ENCODE data around the gene ETV3L.

ETV3L gene

DNA sequence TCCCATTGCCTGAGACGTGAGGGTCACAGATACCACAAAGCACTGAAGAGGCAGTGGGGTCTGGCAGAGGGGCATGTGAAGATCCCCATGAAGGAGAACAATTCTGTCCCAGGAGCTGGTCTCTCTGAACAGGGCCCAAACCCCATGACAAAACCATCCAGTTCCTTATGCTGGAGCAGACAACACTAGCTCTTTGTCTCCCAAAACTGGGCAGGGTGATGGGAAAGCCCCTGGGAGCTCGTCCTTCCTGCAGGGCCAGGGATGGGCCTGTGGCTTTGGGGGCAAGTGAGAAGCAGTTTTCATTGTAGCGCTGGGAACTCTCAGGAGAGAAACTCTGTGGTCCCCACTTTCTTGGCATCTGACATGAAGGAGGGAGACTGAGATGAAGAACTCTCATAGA lies 8.8 kb downstream of the ETV3L start:
- TF ChIP-seq, protein P1, sequence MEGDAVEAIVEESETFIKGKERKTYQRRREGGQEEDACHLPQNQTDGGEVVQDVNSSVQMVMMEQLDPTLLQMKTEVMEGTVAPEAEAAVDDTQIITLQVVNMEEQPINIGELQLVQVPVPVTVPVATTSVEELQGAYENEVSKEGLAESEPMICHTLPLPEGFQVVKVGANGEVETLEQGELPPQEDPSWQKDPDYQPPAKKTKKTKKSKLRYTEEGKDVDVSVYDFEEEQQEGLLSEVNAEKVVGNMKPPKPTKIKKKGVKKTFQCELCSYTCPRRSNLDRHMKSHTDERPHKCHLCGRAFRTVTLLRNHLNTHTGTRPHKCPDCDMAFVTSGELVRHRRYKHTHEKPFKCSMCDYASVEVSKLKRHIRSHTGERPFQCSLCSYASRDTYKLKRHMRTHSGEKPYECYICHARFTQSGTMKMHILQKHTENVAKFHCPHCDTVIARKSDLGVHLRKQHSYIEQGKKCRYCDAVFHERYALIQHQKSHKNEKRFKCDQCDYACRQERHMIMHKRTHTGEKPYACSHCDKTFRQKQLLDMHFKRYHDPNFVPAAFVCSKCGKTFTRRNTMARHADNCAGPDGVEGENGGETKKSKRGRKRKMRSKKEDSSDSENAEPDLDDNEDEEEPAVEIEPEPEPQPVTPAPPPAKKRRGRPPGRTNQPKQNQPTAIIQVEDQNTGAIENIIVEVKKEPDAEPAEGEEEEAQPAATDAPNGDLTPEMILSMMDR (IDR thresholded peaks at IDR 0.05; ENCODE audit: insufficient read depth, low read length, poor library complexity, severe bottlenecking): no peak
- H3K27me3 ChIP-seq (replicated peaks; ENCODE audit: control insufficient read depth, insufficient read depth, low read length): no peaks in the 10 kb centered on the region
- DNase-seq (ENCODE audit: extremely low read depth, insufficient read length): no peak
- no peaks in the 10 kb centered on the region for H3K36me3 ChIP-seq (ENCODE audit: control insufficient read depth, insufficient read depth, low read length)
- no peak overlapping the region for H3K4me3 ChIP-seq (replicated peaks; ENCODE audit: low read depth, low read length)

DNA sequence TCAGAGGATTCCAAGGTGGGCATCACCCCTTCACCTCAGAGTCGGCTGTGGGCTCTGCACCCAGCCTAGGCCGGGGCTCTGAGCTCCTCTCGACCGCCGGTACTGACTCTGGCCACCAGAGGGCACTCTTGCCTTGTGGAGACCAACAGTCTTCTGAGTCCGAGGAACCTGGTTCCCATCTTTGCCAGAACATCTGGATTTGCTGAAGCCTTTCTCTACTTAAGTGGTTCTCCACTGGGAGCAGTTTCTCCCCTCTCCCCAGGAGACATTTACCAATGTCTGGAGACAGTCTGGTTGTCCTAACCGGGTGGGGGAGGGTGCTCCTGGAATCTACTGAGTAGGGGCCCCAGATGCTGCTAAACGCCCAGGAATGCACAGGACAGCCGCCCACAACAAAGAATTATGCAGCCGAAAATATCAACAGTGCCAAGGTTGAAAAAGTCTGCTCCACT lies 9.4 kb downstream of the ETV3L start:
- peak; percentile 45 for DNase-seq (ENCODE audit: extremely low read depth, insufficient read length)
- H3K36me3 ChIP-seq (ENCODE audit: control insufficient read depth, insufficient read depth, low read length): no peaks in the 10 kb centered on the region
- H3K27me3 ChIP-seq (replicated peaks; ENCODE audit: control insufficient read depth, insufficient read depth, low read length): no peaks in the 10 kb centered on the region
- TF ChIP-seq, protein P1 (IDR thresholded peaks at IDR 0.05; ENCODE audit: insufficient read depth, low read length, poor library complexity, severe bottlenecking): peak; percentile 94
- no peak overlapping the region for H3K4me3 ChIP-seq (replicated peaks; ENCODE audit: low read depth, low read length)

DNA sequence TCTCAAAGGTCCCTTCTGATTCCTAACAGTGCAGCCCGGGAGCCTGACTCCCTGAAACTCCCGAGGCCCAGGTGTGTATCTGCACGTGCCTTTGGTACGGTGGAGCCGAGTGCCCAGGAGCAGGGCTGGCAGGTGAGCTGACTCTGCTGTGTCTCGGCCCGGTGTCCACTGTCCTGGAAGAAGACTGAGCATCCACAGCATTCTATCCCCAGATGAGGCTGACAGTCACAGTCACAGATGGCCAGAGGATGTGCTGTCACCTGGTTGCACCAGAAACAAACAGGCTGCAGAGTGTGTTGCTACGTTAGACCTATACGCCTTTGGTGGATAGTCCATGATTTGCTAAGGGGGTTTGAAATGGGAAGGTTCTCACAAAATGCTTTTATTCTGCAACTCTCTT lies 9.8 kb downstream of the ETV3L start:
- Histone ChIP-seq H3K27me3 (replicated peaks; ENCODE audit: control insufficient read depth, insufficient read depth, low read length) (no peaks in the 10 kb centered on the region), H3K4me3 (replicated peaks; ENCODE audit: low read depth, low read length) (no peak overlapping the region), H3K36me3 (ENCODE audit: control insufficient read depth, insufficient read depth, low read length) (no peaks in the 10 kb centered on the region)
- TF ChIP-seq, protein P1 (IDR thresholded peaks at IDR 0.05; ENCODE audit: insufficient read depth, low read length, poor library complexity, severe bottlenecking): no peak
- DNase-seq (ENCODE audit: extremely low read depth, insufficient read length): no peak

DNA sequence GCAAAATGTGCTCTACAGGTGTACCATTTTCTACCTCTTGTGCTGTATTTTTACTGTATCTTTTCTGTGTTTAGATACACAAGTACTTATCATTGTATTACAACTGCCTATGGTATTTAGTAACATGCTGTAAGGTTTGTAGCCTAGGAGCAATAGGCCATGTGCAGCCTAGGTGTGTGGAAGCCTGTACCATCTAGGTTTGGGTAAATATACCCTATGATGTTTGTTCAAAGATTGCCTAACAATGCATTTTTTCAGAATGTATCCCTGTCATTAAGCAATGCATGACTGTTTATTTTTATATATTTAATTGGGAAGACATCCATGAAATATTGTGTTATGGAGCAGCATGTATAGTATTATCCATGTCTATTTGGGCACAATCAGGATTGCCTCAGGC lies 11.0 kb downstream of the ETV3L start:
- no peak for DNase-seq (ENCODE audit: extremely low read depth, insufficient read length)
- TF ChIP-seq, protein P1 (IDR thresholded peaks at IDR 0.05; ENCODE audit: insufficient read depth, low read length, poor library complexity, severe bottlenecking): no peak
- H3K27me3 ChIP-seq (replicated peaks; ENCODE audit: control insufficient read depth, insufficient read depth, low read length): no peaks in the 10 kb centered on the region
- no peak overlapping the region for H3K4me3 ChIP-seq (replicated peaks; ENCODE audit: low read depth, low read length)
- no peaks in the 10 kb centered on the region for H3K36me3 ChIP-seq (ENCODE audit: control insufficient read depth, insufficient read depth, low read length)

DNA sequence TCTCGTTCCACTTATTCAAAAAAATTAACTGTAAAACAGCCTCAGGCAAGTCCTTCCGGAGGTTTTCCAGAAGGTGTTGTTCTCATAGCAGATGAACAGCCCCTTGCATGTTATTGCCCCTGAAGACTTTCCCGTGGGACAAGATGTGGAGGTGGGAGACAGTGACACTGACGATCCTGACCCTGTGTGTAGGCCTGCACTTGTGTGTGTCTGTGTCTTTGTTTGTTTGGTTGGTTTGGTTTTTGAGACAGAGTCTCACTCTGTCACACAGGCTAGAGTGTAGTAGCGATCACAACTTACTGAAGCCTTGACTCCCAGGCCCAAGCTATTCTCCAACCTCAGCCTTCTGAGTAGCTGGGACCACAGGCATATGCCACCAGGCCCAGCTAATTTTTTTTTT lies 12.6 kb downstream of the ETV3L start:
- H3K4me3 ChIP-seq (replicated peaks; ENCODE audit: low read depth, low read length): no peak overlapping the region
- no peak for DNase-seq (ENCODE audit: extremely low read depth, insufficient read length)

More for the DNA sequence above, 12.6 kb downstream of the ETV3L start:
- TF ChIP-seq, protein P1 (IDR thresholded peaks at IDR 0.05; ENCODE audit: insufficient read depth, low read length, poor library complexity, severe bottlenecking): no peak
- Histone ChIP-seq H3K27me3 (replicated peaks; ENCODE audit: control insufficient read depth, insufficient read depth, low read length) (no peaks in the 10 kb centered on the region), H3K36me3 (ENCODE audit: control insufficient read depth, insufficient read depth, low read length) (no peaks in the 10 kb centered on the region)
